HEK293T (cell line): Measurements from ENCODE around the gene GPR85.

Experiments
- ARNT ChIP-seq: fragments of 450-650 bp; IDR thresholded peaks from 2 replicates; pipeline ENCODE4 v1.6.1; 2017; ENCODE audit warnings: mild to moderate bottlenecking
- BHLHE40 ChIP-seq: fragments of 450-650 bp; IDR thresholded peaks from 2 replicates; pipeline ENCODE4 v1.6.1; 2016; ENCODE audit warnings: mild to moderate bottlenecking, moderate library complexity, borderline replicate concordance
- ELF4 ChIP-seq: fragments of 450-650 bp; IDR thresholded peaks from 2 replicates; pipeline ENCODE4 v1.6.1; 2017; ENCODE audit warnings: antibody characterized with exemption
- FOXA1 ChIP-seq: fragments of 450-650 bp; IDR thresholded peaks from 2 replicates; pipeline ENCODE4 v1.6.1; 2016; ENCODE audit warnings: mild to moderate bottlenecking
- FOXK2 ChIP-seq: fragments of 450-650 bp; IDR thresholded peaks from 2 replicates; pipeline ENCODE4 v1.6.1; 2016; ENCODE audit warnings: mild to moderate bottlenecking
- FOXM1 ChIP-seq: fragments of 450-650 bp; IDR thresholded peaks from 2 replicates; pipeline ENCODE4 v1.6.1; 2017; ENCODE audit warnings: mild to moderate bottlenecking, borderline replicate concordance
- HDGF ChIP-seq: fragments of 450-650 bp; IDR thresholded peaks from 2 replicates; pipeline ENCODE4 v1.6.1; 2017; ENCODE audit warnings: antibody characterized with exemption, borderline replicate concordance
- L3MBTL2 ChIP-seq: fragments of 450-650 bp; conservative IDR thresholded peaks from 2 replicates; pipeline ENCODE4 v1.6.1; 2016; ENCODE audit warnings: mild to moderate bottlenecking
- NFRKB ChIP-seq: fragments of 450-650 bp; IDR thresholded peaks from 2 replicates; pipeline ENCODE4 v1.6.1; 2016; ENCODE audit warnings: mild to moderate bottlenecking, moderate library complexity
- PKNOX1 ChIP-seq: fragments of 450-650 bp; IDR thresholded peaks from 2 replicates; pipeline ENCODE4 v1.6.1; 2016
- SP1 ChIP-seq: fragments of 450-650 bp; IDR thresholded peaks from 2 replicates; pipeline ENCODE4 v1.6.1; 2017
- SUZ12 ChIP-seq: fragments of 450-650 bp; IDR thresholded peaks from 2 replicates; pipeline ENCODE4 v1.6.1; 2016; ENCODE audit warnings: mild to moderate bottlenecking
- TARDBP ChIP-seq: fragments of 450-650 bp; IDR thresholded peaks from 2 replicates; pipeline ENCODE4 v1.6.1; 2016
- ZNF384 ChIP-seq: fragments of 450-650 bp; IDR thresholded peaks from 2 replicates; pipeline ENCODE4 v1.6.1; 2016

- no peak for TF ChIP-seq HDGF
- TF ChIP-seq BHLHE40: no peak
- TF ChIP-seq SUZ12: no peak
- no peak for TF ChIP-seq ARNT
- TF ChIP-seq L3MBTL2: no peak
- no peak for TF ChIP-seq FOXM1
- TF ChIP-seq ZNF384: no peak
- no peak for TF ChIP-seq TARDBP
- no peak for TF ChIP-seq FOXA1
- no peak for TF ChIP-seq NFRKB
- TF ChIP-seq FOXK2: no peak
- no peak for TF ChIP-seq ELF4
- no peak for TF ChIP-seq PKNOX1
- TF ChIP-seq SP1: no peak
Observed at GRCh38 chr7:113122744-113123143, 36.1 kb upstream of the GPR85 start.
